HEK293 (cell line): ENCODE measurements around the gene TXNDC9.

ENCODE experiments used
- IKZF3 ChIP-seq: fragments of 450-650 bp; IDR thresholded peaks from 2 replicates; pipeline ENCODE4 v1.5.0; 2018; ENCODE audit warnings: missing biosample characterization, mild to moderate bottlenecking, missing genetic modification characterization, moderate library complexity
- KLF7 ChIP-seq: fragments of 450-650 bp; formaldehyde crosslinking; IDR thresholded peaks from 2 replicates; pipeline ENCODE4 v1.5.1; 2016; ENCODE audit warnings: missing biosample characterization, missing genetic modification characterization, borderline replicate concordance
- KLF9 ChIP-seq: fragments of 450-650 bp; formaldehyde crosslinking; IDR thresholded peaks from 2 replicates; pipeline ENCODE4 v1.5.1; 2016; ENCODE audit warnings: missing biosample characterization, missing genetic modification characterization, low read depth
- MZF1 ChIP-seq: fragments of 450-650 bp; formaldehyde crosslinking; IDR thresholded peaks from 2 replicates; pipeline ENCODE4 v1.5.1; 2017; ENCODE audit warnings: missing biosample characterization, missing genetic modification characterization, borderline replicate concordance
- OSR2 ChIP-seq: fragments of 450-650 bp; formaldehyde crosslinking; IDR thresholded peaks from 2 replicates; pipeline ENCODE4 v1.5.1; 2016; ENCODE audit warnings: missing biosample characterization, missing genetic modification characterization
- PRDM1 ChIP-seq: fragments of 450-650 bp; formaldehyde crosslinking; IDR thresholded peaks from 2 replicates; pipeline ENCODE4; 2016; ENCODE audit warnings: missing biosample characterization, missing genetic modification characterization
- PRDM2 ChIP-seq: fragments of 450-650 bp; formaldehyde crosslinking; IDR thresholded peaks from 2 replicates; pipeline ENCODE4 v1.5.1; 2016; ENCODE audit warnings: missing biosample characterization, missing genetic modification characterization, borderline replicate concordance
- PRDM4 ChIP-seq: fragments of 450-650 bp; formaldehyde crosslinking; IDR thresholded peaks from 2 replicates; pipeline ENCODE4 v1.5.1; 2017; ENCODE audit warnings: missing biosample characterization, missing genetic modification characterization
- SCRT2 ChIP-seq: fragments of 450-650 bp; formaldehyde crosslinking; IDR thresholded peaks from 2 replicates; pipeline ENCODE4 v1.5.1; 2016; ENCODE audit warnings: missing biosample characterization, missing genetic modification characterization
- ZBTB6 ChIP-seq: fragments of 450-650 bp; formaldehyde crosslinking; IDR thresholded peaks from 2 replicates; pipeline ENCODE4 v1.5.1; 2017; ENCODE audit warnings: missing biosample characterization, missing genetic modification characterization
- ZFHX2 ChIP-seq: fragments of 450-650 bp; formaldehyde crosslinking; conservative IDR thresholded peaks from 2 replicates; pipeline ENCODE4 v1.5.1; 2016; ENCODE audit warnings: missing biosample characterization, missing genetic modification characterization
- ZFP37 ChIP-seq: fragments of 450-650 bp; formaldehyde crosslinking; IDR thresholded peaks from 2 replicates; pipeline ENCODE4 v1.5.1; 2016; ENCODE audit warnings: missing biosample characterization, missing genetic modification characterization
- ZNF114 ChIP-seq: fragments of 450-650 bp; formaldehyde crosslinking; IDR thresholded peaks from 2 replicates; pipeline ENCODE4 v1.5.0; 2017; ENCODE audit warnings: missing biosample characterization, missing genetic modification characterization
- ZNF157 ChIP-seq: fragments of 450-650 bp; formaldehyde crosslinking; IDR thresholded peaks from 2 replicates; pipeline ENCODE4 v1.5.1; 2016; ENCODE audit warnings: missing biosample characterization, missing genetic modification characterization
- ZNF335 ChIP-seq: fragments of 450-650 bp; formaldehyde crosslinking; conservative IDR thresholded peaks from 2 replicates; pipeline ENCODE4 v1.5.1; 2016; ENCODE audit warnings: missing biosample characterization, missing genetic modification characterization
- ZNF37A ChIP-seq: fragments of 450-650 bp; IDR thresholded peaks from 2 replicates; pipeline ENCODE4 v1.5.1; 2018; ENCODE audit warnings: missing biosample characterization, missing genetic modification characterization
- ZNF426 ChIP-seq: fragments of 450-650 bp; formaldehyde crosslinking; IDR thresholded peaks from 2 replicates; pipeline ENCODE4 v1.5.1; 2017; ENCODE audit warnings: missing biosample characterization, missing genetic modification characterization, mild to moderate bottlenecking, inconsistent platforms, moderate library complexity
- ZNF488 ChIP-seq: fragments of 450-650 bp; formaldehyde crosslinking; IDR thresholded peaks from 2 replicates; pipeline ENCODE4 v1.5.1; 2016; ENCODE audit warnings: missing biosample characterization, missing genetic modification characterization
- ZNF530 ChIP-seq: fragments of 450-650 bp; formaldehyde crosslinking; IDR thresholded peaks from 2 replicates; pipeline ENCODE4 v1.5.1; 2016; ENCODE audit warnings: low read depth, missing biosample characterization, missing genetic modification characterization
- ZNF561 ChIP-seq: fragments of 450-650 bp; IDR thresholded peaks from 2 replicates; pipeline ENCODE4 v1.5.1; 2018; ENCODE audit warnings: missing biosample characterization, missing genetic modification characterization, borderline replicate concordance
- ZNF571 ChIP-seq: fragments of 450-650 bp; formaldehyde crosslinking; IDR thresholded peaks from 2 replicates; pipeline ENCODE4 v1.5.0; 2017; ENCODE audit warnings: missing biosample characterization, missing genetic modification characterization
- ZNF585B ChIP-seq: fragments of 450-650 bp; formaldehyde crosslinking; IDR thresholded peaks from 2 replicates; pipeline ENCODE4 v1.5.1; 2016; ENCODE audit warnings: missing biosample characterization, missing genetic modification characterization
- ZNF621 ChIP-seq: fragments of 450-650 bp; formaldehyde crosslinking; IDR thresholded peaks from 2 replicates; pipeline ENCODE4 v1.5.1; 2017; ENCODE audit warnings: missing biosample characterization, missing genetic modification characterization
- ZNF664 ChIP-seq: fragments of 450-650 bp; formaldehyde crosslinking; IDR thresholded peaks from 2 replicates; pipeline ENCODE4 v1.5.1; 2016; ENCODE audit warnings: missing biosample characterization, missing genetic modification characterization
- ZNF670 ChIP-seq: fragments of 450-650 bp; formaldehyde crosslinking; IDR thresholded peaks from 2 replicates; pipeline ENCODE4 v1.5.1; 2016; ENCODE audit warnings: missing biosample characterization, missing genetic modification characterization, low read depth
- ZNF777 ChIP-seq: fragments of 450-650 bp; formaldehyde crosslinking; IDR thresholded peaks from 2 replicates; pipeline ENCODE4 v1.5.1; 2017; ENCODE audit warnings: missing biosample characterization, missing genetic modification characterization, borderline replicate concordance
- ZNF843 ChIP-seq: fragments of 450-650 bp; formaldehyde crosslinking; IDR thresholded peaks from 2 replicates; pipeline ENCODE4 v1.5.1; 2016; ENCODE audit warnings: missing biosample characterization, missing genetic modification characterization
- TF ChIP-seq, protein P1 (sequence below): fragments of 450-650 bp; formaldehyde crosslinking; IDR thresholded peaks from 2 replicates; pipeline ENCODE4; 2016; ENCODE audit warnings: missing biosample characterization, missing genetic modification characterization
- TF ChIP-seq, protein P2 (sequence below): fragments of 450-650 bp; formaldehyde crosslinking; IDR thresholded peaks from 2 replicates; pipeline ENCODE4 v1.5.1; 2016; ENCODE audit warnings: missing biosample characterization, missing genetic modification characterization

TXNDC9 gene

GRCh38 chr2:99335911-99336803 lies at the start of gene TXNDC9 (continued):
- TF ChIP-seq SCRT2 (no peak), ZNF571 (tag by site-specific recombination) (no peak), OSR2 (tag by site-specific recombination) (peak; percentile 37), KLF7 (tag by site-specific recombination) (no peak), ZNF157 (tag by site-specific recombination) (no peak), ZFP37 (no peak), ZNF114 (tag by site-specific recombination) (no peak), ZNF585B (tag by site-specific recombination) (no peak), ZNF664 (tag by site-specific recombination) (no peak), ZNF37A (no peak), ZNF426 (tag by site-specific recombination) (no peak), ZNF670 (tag by site-specific recombination) (no peak), ZFHX2 (tag by site-specific recombination) (no peak), PRDM2 (no peak), ZNF488 (tag by site-specific recombination) (no peak), ZNF843 (tag by site-specific recombination) (no peak), IKZF3 (tag by site-specific recombination) (no peak), PRDM4 (tag by site-specific recombination) (no peak), PRDM1 (tag by site-specific recombination) (peak; percentile 58), ZNF621 (no peak), ZNF777 (tag by site-specific recombination) (peak; percentile 27; the same call in 1 of the 2 replicates), MZF1 (no peak), ZNF561 (tag by site-specific recombination) (no peak), ZNF335 (peak; percentile 92), KLF9 (no peak), ZNF530 (tag by site-specific recombination) (no peak), ZBTB6 (no peak)
- TF ChIP-seq, protein P1, sequence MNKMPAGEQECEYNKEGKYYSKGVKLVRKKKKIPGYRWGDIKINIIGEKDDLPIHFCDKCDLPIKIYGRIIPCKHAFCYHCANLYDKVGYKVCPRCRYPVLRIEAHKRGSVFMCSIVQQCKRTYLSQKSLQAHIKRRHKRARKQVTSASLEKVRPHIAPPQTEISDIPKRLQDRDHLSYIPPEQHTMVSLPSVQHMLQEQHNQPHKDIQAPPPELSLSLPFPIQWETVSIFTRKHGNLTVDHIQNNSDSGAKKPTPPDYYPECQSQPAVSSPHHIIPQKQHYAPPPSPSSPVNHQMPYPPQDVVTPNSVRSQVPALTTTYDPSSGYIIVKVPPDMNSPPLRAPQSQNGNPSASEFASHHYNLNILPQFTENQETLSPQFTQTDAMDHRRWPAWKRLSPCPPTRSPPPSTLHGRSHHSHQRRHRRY (tag by site-specific recombination): no peak
- TF ChIP-seq, protein P2, sequence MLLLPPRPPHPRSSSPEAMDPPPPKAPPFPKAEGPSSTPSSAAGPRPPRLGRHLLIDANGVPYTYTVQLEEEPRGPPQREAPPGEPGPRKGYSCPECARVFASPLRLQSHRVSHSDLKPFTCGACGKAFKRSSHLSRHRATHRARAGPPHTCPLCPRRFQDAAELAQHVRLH (tag by site-specific recombination): no peak
